Testis (tissue), 3 donors: ENCODE measurements around the gene VAV2. TPM values are rescaled to one million over a fixed set of nuclear protein-coding genes. Genes with fewer than 3 reads are reported as not detected.

ENCODE experiments used
- DNase-seq: peaks from one replicate; pipeline ENCODE4 v3.0.0-alpha.2; 2019
- H3K27ac ChIP-seq, 2 donors: fragments of 200-600 bp; sonication (generic); one replicate each; pipeline ENCODE4 v1.5.1; 2019
- H3K27me3 ChIP-seq: fragments of 200-600 bp; sonication (generic); one replicate; pipeline ENCODE4 v1.5.1; 2019
- H3K36me3 ChIP-seq: fragments of 200-600 bp; sonication (generic); one replicate; pipeline ENCODE4 v1.5.1; 2017; ENCODE audit warnings: low read depth; ENCODE audit errors: missing control alignments
- H3K4me1 ChIP-seq: fragments of 200-600 bp; sonication (generic); one replicate; pipeline ENCODE4 v1.5.1; 2019
- H3K4me3 ChIP-seq, 2 donors: fragments of 200-600 bp; sonication (generic); one replicate each; pipeline ENCODE4 v1.5.1; 2017 to 2019
- H3K9me3 ChIP-seq: fragments of 200-600 bp; sonication (generic); one replicate; pipeline ENCODE4 v1.5.1; 2017
- POLR2A ChIP-seq: fragments of 450-650 bp; IDR thresholded peaks from one replicate; pipeline ENCODE4 v1.6.1; 2017; ENCODE audit warnings: antibody characterized with exemption, mild to moderate bottlenecking, moderate library complexity
- WGBS, 2 donors: methylation state at CpG; one replicate each; pipeline ENCODE4 v1.1.5; 2018; 5-methylcytosine and 5-hydroxymethylcytosine counted together
- intact Hi-C: fragments of 100-400 bp; cut with DNase I; formaldehyde crosslinking; loops from one replicate; pipeline ENCODE4 v1.15.1; 2023; ENCODE audit warnings: low total_unique reads
- polyA plus RNA-seq: library from polyadenylated mRNA; stranded (reverse); fragments of 350-450 nt; fragmentation: Illumina TruSeq; extraction: RNeasy Lipid Tissue Mini Kit (QIAGEN cat#74804); gene quantifications from one replicate; pipeline ENCODE4 v1.2.3, GENCODE V29; 2014; ENCODE audit warnings: low read depth, low replicate concordance; ENCODE audit not compliant: insufficient read depth
- total RNA-seq, 2 donors: library from RNA; depleted of rRNA; stranded (reverse); fragments of >200 nt; gene quantifications; one replicate each; pipeline ENCODE4 v1.2.3, GENCODE V29; 2016
- TF ChIP-seq, protein P1 (sequence below), 3 experiments: fragments of 450-650 bp in 2 of 3; fragments of 200-600 bp in 1 of 3; sonication (generic) in 1 of 3; IDR thresholded peaks; one replicate each; pipeline ENCODE4 v1.5.1; 2016 to 2019; ENCODE audit warnings: antibody characterized with exemption in 3 of 3, mild to moderate bottlenecking in 2 of 3, moderate library complexity in 1 of 3

The VAV2 gene
- total and polyA plus RNA-seq, 3 donors from 2014 or later, result 11.0 to 14.1 (median 12.2) TPM

DNA sequence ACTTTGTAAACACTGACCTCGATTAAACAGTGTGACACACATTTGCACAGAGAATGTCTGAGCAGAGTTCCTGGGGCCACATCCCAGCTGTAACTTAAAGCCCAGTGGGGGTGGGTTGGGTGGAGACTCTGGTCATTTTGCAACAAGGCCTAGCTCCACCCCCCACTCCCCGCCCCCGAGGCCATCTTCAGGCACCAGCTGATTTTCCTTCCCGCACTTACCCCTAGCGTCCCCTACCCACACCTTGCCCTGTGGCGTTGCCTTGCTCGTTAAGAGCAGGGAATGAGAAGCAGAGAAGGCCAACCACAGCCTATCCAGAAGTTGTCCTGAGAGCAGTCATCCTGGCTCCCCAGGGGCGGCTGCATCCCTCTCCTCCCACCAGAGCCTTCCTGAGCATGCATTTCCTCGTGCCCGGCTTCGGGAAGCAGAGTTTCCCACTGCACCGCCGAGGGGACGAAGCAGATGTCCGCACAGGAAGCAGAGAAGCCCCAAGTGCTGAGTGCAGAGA lies 152.2 kb downstream of the VAV2 start:
- intact Hi-C loops, result no loop called here
- Histone ChIP-seq H3K27me3 (no peaks in the 10 kb centered on the region), H3K4me1 (no peaks in the 10 kb centered on the region), H3K4me3 (no peak overlapping the region), H3K36me3 (no peaks in the 10 kb centered on the region), H3K27ac (no peak overlapping the region), H3K9me3 (no peaks in the 10 kb centered on the region)
- no peak for DNase-seq
- no peak for TF ChIP-seq POLR2A
- TF ChIP-seq, protein P1, sequence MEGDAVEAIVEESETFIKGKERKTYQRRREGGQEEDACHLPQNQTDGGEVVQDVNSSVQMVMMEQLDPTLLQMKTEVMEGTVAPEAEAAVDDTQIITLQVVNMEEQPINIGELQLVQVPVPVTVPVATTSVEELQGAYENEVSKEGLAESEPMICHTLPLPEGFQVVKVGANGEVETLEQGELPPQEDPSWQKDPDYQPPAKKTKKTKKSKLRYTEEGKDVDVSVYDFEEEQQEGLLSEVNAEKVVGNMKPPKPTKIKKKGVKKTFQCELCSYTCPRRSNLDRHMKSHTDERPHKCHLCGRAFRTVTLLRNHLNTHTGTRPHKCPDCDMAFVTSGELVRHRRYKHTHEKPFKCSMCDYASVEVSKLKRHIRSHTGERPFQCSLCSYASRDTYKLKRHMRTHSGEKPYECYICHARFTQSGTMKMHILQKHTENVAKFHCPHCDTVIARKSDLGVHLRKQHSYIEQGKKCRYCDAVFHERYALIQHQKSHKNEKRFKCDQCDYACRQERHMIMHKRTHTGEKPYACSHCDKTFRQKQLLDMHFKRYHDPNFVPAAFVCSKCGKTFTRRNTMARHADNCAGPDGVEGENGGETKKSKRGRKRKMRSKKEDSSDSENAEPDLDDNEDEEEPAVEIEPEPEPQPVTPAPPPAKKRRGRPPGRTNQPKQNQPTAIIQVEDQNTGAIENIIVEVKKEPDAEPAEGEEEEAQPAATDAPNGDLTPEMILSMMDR (IDR thresholded peaks at IDR 0.05), result no peak
- 68 to 71% methylated on average over 8 to 15 of the region's 15 CpGs for WGBS, 2 donors

DNA sequence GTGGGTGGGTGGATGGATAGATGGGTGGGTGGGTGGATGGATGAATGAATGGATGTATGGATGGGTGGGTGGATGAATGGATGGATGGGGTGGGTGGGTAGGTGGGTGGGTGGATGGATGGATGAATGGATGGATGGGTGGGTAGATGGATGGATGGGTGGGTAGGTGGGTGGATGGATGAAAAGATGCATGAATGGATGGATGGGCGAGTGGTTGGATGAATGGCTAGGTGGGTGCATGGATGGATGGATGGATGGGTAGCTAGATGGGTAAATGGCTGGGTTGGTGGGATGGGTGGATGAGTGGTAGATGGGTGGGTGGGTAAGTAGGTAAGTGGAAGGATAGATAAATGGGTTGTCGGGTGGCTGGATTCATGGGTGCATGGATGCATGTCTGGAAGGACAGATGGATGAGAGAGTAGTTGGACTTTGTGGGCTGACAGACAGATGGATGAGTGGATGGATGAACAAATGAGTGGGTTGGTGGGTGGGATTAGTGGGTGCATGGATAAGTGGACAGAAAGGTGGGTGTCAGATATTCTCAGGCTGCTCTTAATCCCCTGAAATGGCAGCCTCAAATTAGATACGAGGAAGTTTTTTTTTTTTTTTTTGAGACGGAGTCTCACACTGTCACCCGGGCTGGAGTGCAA lies 153.1 kb downstream of the VAV2 start:
- intact Hi-C loops, result no loop called here
- H3K4me3 ChIP-seq, result no peak overlapping the region
- TF ChIP-seq, protein P1 (IDR thresholded peaks at IDR 0.05), result no peak
- TF ChIP-seq POLR2A, result no peak

DNA sequence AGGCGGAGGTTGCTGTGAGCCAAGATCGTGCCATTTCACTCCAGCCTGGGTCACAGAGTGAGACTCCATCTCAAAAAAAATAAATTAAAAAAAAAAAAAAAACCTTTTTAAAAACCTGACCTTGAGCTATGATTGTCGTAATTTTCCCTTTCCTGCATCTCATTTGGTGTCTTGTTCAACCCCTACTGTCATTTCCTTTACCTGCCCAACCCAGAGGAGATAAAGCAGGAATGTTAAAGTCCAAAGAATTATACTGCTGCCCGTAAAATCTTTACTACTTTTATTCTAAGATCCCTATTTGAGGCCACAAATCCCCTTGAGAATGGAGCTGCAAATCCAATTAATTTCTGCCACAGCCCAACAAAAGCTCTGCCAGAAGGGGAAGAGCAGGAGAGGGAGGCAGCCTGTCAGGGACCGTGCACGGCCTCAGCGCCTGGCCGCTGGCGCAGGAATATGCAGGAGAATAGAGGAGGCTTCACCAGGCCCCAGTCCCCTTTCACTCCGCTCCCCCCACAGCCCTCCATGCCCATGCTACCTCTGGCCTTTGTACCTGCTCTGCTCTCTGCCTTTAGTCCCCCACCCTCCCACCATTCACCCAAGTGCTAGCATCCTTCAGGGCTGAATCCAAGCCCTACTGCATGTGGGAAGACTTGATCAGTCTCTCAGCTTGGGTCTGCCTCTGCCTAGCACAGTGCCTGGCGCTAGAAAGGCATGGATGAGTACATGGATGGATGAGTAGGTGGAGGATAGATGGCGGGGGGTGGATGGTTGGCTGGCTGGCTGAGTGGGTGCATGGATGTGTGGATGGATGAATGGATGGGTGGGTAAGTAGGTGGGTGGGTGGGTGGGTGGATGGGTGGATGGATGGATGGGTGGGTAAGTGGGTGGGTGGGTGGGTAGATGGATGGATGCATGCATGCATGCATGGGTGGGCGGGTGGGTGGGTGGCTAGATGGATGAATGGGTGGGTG lies 154.2 kb downstream of the VAV2 start:
- no peaks in the 10 kb centered on the region for H3K27me3 ChIP-seq
- TF ChIP-seq POLR2A, result no peak
- TF ChIP-seq, protein P1 (IDR thresholded peaks at IDR 0.05), result no peak
- no peak for DNase-seq
- H3K36me3 ChIP-seq, result no peaks in the 10 kb centered on the region
- H3K9me3 ChIP-seq, result no peaks in the 10 kb centered on the region
- H3K4me1 ChIP-seq, result no peaks in the 10 kb centered on the region
- WGBS, 2 donors, result 95 to 96% methylated on average over 13 of the region's 13 CpGs
- intact Hi-C loops, result no loop called here
- H3K27ac ChIP-seq, result no peak overlapping the region
- no peak overlapping the region for H3K4me3 ChIP-seq

More for the DNA sequence above, 153.1 kb downstream of the VAV2 start:
- no peak overlapping the region for H3K27ac ChIP-seq
- H3K9me3 ChIP-seq, result no peaks in the 10 kb centered on the region
- H3K27me3 ChIP-seq, result no peaks in the 10 kb centered on the region
- no peaks in the 10 kb centered on the region for H3K36me3 ChIP-seq
- no peaks in the 10 kb centered on the region for H3K4me1 ChIP-seq
- no peak for DNase-seq
- WGBS, 2 donors, result 93 to 94% methylated on average over 5 of the region's 5 CpGs

DNA sequence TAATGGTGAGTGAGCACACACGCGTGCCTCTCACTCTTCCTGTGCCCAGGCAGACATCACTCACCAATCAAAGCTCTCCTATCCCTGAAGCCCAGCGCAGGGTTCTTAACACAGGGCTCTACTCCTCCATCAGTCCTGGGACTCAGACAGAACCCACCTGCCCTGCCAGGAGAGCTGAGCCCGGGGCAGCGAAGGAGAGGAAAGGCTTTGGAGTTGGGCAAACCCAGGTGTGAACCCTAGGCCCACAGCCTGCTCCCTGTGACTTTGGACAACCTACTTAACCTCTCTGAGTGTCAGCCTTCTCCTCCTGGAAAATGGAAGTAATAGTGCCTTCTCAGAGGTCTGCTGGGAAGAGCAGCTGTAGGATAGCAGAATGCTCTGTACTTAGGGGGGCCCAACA lies 155.3 kb downstream of the VAV2 start:
- WGBS, 2 donors, result 94 to 100% methylated on average over 2 to 5 of the region's 5 CpGs
- H3K36me3 ChIP-seq, result no peaks in the 10 kb centered on the region
- H3K4me1 ChIP-seq, result no peaks in the 10 kb centered on the region
- DNase-seq, result no peak
- TF ChIP-seq, protein P1 (IDR thresholded peaks at IDR 0.05), result no peak
- H3K4me3 ChIP-seq, result no peak overlapping the region
- intact Hi-C loops, result no loop called here
- H3K27ac ChIP-seq, result no peak overlapping the region
- H3K9me3 ChIP-seq, result no peaks in the 10 kb centered on the region
- H3K27me3 ChIP-seq, result no peaks in the 10 kb centered on the region
